Left ventricle myocardium inferior (tissue), 1 donor: ENCODE results near the gene CHPF. TPM values are rescaled to one million over a fixed set of nuclear protein-coding genes. Genes with fewer than 3 reads are reported as not detected.
A peak's percentile ranks its signal among the peaks of the same experiment; 100 is the strongest.

ENCODE experiments used
- DNase-seq: peaks from one replicate; pipeline ENCODE4 v3.0.0-alpha.2; 2020
- H3K27ac ChIP-seq: fragments of 200-600 bp; replicated peaks from 2 replicates; pipeline ENCODE4 v1.8.0; 2021
- H3K27me3 ChIP-seq: fragments of 200-600 bp; 2 replicates; pipeline ENCODE4 v1.8.0; 2021; ENCODE audit warnings: low read depth
- H3K36me3 ChIP-seq: fragments of 200-600 bp; 2 replicates; pipeline ENCODE4 v1.8.0; 2021
- H3K4me1 ChIP-seq: fragments of 200-600 bp; 2 replicates; pipeline ENCODE4 v1.8.0; 2021
- H3K4me3 ChIP-seq: fragments of 200-600 bp; 2 replicates; pipeline ENCODE4 v1.8.0; 2021; ENCODE audit warnings: mild to moderate bottlenecking, moderate library complexity
- H3K9me3 ChIP-seq: fragments of 200-600 bp; replicated peaks from 2 replicates; pipeline ENCODE4 v1.8.0; 2021
- CTCF ChIP-seq: fragments of 200-600 bp; IDR thresholded peaks from 2 replicates; pipeline ENCODE4 v1.8.0; 2021; ENCODE audit warnings: antibody characterized with exemption, mild to moderate bottlenecking, borderline replicate concordance
- intact Hi-C: fragments of 100-400 bp; cut with micrococcal nuclease; formaldehyde crosslinking; loops from one replicate; pipeline ENCODE4 v1.11.0; 2022
- total RNA-seq: library from RNA; stranded (reverse); fragmentation: NEBNext Ultra II Directional; extraction: Animal tissue kit (Norgen Biotek cat#: 25700); gene quantifications from one replicate; pipeline ENCODE4 v1.2.1, GENCODE V29; 2021
- donor health status: DM: no; HTN: yes; CAD: no; lungs with severe emphysema.

Gene CHPF
- total RNA-seq, 1 donor from 2014 or later, result 104 TPM

DNA sequence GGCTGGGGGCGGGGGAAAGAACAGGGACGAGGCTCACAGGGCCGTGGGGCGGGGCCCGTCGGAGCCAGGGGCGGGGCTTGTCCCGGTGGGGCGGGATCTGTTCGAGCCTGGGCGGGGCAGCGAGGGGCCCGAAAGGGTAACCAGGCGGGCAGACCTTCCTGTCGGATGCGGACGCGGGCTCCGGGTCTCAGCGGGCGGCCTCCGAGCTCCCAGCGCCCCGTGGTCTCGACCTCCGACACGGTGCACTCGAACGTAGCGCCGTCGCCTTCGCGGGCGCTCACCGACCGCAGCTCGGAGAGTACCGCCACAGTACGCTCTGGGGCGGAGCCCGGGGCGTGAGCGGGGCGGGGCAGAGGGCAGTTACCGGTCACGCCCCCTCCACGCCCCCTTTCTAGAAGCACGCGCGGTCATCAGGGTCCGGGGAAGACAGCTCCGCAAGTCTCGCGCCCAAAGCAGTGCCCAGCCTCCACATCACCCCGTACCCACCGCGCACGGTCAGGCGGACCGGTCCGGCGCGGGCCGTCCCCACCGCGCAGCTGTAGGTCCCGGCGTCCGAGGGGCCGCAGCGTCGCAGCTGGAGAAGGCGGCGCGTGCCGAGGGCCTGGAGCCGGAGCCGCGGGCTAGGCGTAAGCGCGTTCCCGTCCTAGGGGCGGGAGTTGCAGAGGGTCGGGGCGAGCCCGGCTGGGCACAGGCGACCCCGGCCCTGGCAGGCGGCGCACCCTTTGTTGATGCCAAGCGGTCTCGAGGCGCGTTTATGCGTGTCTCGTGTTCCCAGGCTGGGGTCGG lies 9.0 kb upstream of the CHPF start:
- Histone ChIP-seq H3K4me3 (peak overlapping the region; percentile 67), H3K27me3 (peaks cover 51% of the 10 kb centered on the region), H3K27ac (peak overlapping the region; percentile 3), H3K9me3 (no peaks in the 10 kb centered on the region), H3K36me3 (peaks cover 11% of the 10 kb centered on the region), H3K4me1 (peaks cover 21% of the 10 kb centered on the region)
- no peak for TF ChIP-seq CTCF
- intact Hi-C loops, result no loop called here
- peak; percentile 86 for DNase-seq

DNA sequence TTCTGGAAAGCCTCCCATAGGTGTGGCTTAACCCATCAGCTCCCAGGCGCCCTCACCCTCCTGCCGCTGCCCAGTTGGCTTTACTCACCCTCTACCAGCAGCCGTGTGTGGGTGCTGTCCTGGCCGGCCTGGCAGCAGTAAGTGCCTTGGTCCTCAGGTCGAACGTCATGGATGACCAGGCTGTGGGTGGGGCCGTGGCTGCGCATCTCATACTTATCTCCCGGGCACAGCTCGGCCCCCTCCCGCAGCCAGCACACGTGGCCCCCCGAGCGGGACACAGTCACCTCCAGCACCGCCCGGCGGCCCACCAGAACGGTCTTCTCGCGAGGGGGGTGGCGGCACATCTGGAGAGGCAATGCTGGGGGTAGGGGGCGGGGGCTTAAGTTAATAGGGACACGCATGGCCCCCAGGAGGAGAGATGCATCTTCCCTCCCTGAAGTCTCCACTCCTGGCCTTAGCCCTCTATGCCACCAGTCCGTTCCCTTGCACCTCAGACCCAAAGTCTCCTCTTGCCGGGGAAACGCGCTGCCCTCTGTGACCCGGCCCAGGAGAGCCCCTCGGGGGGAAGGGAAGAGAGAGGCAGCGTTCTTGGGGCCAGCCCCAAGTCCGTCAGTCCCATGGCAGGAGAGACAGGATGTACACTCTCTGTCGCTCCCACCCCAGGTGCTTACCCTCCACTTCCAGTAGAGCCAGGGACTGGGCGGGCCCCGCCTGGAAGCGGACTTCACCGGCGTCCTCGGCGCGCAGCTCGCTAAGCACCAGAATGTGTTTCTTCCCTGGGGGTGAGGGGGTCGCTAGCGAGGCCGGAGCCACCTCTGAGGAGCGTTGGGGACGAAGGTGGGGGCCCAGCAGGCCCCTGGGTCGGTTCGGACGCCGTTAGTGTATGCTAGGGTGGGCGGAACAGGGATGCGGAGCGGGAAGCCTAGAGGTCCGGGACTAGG lies 8.1 kb upstream of the CHPF start:
- Histone ChIP-seq H3K27me3 (peaks cover 53% of the 10 kb centered on the region), H3K4me1 (peaks cover 21% of the 10 kb centered on the region), H3K36me3 (peaks cover 11% of the 10 kb centered on the region), H3K27ac (peak overlapping the region; percentile 3), H3K9me3 (no peaks in the 10 kb centered on the region), H3K4me3 (peak overlapping the region; percentile 67)
- intact Hi-C loops, result no loop called here
- no peak for TF ChIP-seq CTCF
- DNase-seq, result no peak

GRCh38 chr2:219549619-219550018 lies 6.0 kb upstream of the CHPF start:
- TF ChIP-seq CTCF, result no peak
- Histone ChIP-seq H3K36me3 (no peaks in the 10 kb centered on the region), H3K4me3 (no peak overlapping the region), H3K27me3 (peaks cover 53% of the 10 kb centered on the region), H3K27ac (no peak overlapping the region), H3K4me1 (peaks cover 24% of the 10 kb centered on the region), H3K9me3 (no peaks in the 10 kb centered on the region)
- intact Hi-C loops, result no loop called here
- DNase-seq, result no peak

DNA sequence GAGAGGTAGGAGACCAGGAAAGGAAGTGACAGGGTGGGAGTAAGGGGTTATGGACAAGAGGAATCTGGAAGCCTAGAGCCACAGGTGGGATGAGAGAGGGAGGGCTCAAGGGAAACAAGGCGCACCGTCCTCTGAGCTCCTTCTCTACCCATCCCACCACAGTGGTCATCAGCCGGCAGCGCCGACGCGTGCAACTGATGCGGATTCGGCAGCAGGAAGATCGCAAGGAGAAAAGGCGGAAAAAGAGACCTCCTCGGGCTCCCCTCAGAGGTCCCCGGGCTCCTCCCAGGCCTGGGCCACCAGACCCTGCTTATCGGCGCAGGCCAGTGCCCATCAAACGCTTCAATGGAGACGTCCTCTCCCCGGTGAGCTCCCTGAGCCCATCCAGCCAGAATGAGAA lies 5.4 kb upstream of the CHPF start:
- H3K4me3 ChIP-seq, result no peak overlapping the region
- H3K27ac ChIP-seq, result no peak overlapping the region
- H3K4me1 ChIP-seq, result peaks cover 30% of the 10 kb centered on the region
- H3K36me3 ChIP-seq, result no peaks in the 10 kb centered on the region
- DNase-seq, result no peak
- peaks cover 47% of the 10 kb centered on the region for H3K27me3 ChIP-seq
- no peaks in the 10 kb centered on the region for H3K9me3 ChIP-seq
- no peak for TF ChIP-seq CTCF
- intact Hi-C loops, result no loop called here

- Histone ChIP-seq H3K4me1 (peaks cover 34% of the 10 kb centered on the region), H3K27ac (no peak overlapping the region), H3K9me3 (no peaks in the 10 kb centered on the region), H3K36me3 (no peaks in the 10 kb centered on the region), H3K27me3 (peaks cover 36% of the 10 kb centered on the region), H3K4me3 (no peak overlapping the region)
- TF ChIP-seq CTCF, result no peak
- no peak for DNase-seq
- intact Hi-C loops, result no loop called here
Measured at GRCh38 chr2:219547621-219548020, 4.0 kb upstream of the CHPF start.
